Measurements from ENCODE around the gene BBS9.

The BBS9 gene

GRCh38 chr7:33388332-33388731 lies 259.0 kb downstream of the BBS9 start:
- no peak for ATAC-seq

DNA sequence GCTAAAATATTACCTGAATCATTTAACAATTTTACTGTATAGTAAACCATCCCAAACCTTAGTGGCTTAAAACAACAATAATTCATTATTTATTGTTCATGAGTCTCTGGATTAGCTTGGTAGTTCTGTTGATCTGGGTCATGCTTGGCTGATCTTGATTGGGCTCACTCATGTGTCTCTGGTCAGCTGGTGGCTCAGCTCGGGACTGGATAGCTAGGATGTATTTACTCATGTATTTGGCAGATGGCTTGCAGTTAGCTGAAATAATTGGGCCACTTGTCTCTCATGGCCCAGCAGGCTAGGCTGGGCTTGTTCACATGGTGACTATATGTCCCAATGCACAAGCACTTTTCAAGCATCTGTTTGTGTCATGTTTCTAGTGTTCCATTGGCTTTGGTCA lies 262.8 kb downstream of the BBS9 start:
- no peak for ATAC-seq

DNA sequence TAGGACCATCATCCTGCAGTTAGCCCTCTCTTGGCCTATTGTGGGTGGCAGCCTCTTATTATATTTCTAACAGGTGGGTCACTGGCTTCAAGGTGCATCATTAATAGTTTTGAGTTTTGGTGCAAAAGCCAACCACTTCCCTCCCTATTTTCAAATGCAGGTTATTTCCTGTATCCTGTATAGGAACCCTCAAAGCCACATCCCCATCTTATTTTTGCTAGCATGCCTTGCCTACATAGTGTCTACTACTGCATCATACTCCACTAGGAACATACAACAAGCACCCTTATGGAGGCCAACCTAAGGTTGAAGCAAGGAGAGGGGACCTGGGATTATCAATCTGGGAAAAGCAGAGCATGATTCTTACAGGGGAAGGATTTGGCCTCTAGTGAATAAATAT lies 264.4 kb downstream of the BBS9 start:
- no peak for ATAC-seq

- ATAC-seq: no peak
Measured at GRCh38 chr7:33395340-33395739, 266.0 kb downstream of the BBS9 start.

DNA sequence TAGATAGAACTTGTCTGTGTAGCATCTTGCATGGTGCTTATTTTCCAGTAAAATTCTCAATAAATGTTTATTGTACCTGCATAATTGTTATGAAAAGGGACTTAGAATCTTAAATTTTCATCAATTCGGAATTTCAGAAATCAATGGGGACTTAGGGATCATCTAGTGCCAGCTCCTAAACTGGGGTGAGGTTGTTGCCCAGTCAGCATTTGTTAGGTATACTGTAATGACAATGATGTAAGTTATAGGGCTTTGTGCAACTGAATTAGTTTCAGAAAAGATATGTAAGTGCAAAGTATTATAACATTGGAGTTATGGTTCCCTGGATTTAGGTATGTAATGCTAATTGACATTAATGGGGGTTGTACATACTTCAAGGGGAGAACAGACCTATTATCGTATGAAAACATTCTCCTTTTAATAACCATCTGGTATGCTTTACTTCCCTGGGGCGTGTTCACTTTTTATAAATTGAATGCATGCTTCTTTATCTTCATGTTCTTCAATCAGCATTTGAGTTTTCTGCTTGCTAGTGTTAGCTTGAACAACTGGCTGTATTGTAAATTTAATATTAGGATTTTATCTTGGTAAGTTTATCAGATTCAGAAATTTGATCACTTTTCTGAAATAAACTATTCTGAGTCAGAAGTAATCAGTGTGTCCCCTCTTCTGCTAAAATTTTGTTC lies 270.3 kb downstream of the BBS9 start:
- ATAC-seq: no peak

- no peak for ATAC-seq
Measured at GRCh38 chr7:33400214-33400538, 270.8 kb downstream of the BBS9 start.

GRCh38 chr7:33410266-33410665 lies 280.9 kb downstream of the BBS9 start:
- ATAC-seq: no peak

GRCh38 chr7:33411020-33411419 lies 281.7 kb downstream of the BBS9 start:
- no peak for ATAC-seq

DNA sequence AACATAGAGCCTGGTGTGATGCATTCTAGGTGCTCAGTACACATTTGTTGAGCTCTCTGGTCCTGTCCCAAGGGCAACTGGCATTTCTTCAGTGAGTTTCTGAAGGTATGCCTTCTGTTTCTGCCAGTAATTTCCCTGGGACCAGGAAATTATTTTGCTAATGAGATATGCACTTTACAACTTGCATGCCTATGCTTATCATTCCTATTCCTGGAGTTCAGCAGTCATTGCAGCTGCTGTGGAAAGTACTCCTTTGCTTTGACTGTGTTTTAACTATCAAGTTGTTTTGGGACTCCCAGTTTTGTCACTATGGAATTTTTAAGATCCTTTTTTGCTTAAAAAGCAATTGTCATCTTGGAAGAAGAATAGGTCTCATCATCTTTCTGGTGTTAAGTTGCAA lies 283.0 kb downstream of the BBS9 start:
- ATAC-seq: no peak

DNA sequence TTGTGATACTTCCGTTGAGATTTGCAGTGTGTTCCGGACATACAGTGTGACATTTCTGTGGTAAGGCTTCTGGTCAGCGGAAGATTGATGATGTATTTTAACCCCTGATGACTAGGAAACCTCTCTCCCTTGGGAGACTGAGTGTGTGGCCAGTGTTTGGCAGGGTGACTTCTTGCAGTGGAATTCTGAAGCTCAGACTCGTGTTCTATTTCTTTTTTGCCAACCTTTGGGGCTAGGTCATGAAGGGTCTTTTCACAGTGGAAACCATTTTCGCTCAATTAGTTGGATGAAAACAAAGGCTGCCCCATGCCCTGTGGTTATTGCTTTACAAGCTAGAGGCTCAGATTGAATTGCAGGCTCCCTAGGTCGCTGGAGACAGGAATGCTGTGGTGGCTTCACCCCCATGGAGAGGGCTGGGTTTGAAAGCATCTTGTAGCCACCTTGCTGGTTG lies 288.9 kb downstream of the BBS9 start:
- no peak for ATAC-seq

DNA sequence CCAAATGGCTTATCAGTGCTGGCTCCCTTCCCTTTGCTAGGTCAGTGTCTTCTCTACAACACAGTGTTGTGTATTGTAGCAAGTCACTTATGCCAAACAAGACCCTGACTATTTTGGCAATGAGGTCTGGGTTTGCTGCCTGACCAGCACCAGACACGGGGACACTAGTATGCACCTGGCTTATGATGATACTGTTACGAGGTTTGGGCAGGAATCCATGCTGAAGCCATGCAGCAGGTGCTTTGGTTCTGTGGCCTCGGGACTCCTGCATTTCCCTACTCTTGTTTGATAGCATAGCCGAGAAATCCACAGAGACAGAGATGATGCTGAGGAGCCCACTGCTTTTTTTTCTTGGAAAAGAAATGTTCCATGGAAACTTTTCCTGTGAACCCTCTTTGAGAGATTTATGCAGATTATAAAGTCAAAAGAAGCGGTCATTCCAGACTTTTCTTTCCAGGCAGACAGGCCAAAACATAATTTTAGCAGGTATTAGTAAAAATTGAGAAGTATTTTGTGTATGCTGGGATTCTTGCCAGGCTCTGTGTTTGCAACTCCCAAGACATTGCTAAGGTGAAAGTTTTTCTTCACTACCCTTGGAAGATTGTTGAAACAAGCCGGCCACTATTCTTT lies 291.1 kb downstream of the BBS9 start:
- no peak for ATAC-seq

GRCh38 chr7:33421429-33421828 lies 292.1 kb downstream of the BBS9 start:
- ATAC-seq: no peak

- no peak for ATAC-seq
Measured at GRCh38 chr7:33422141-33422540, 292.8 kb downstream of the BBS9 start.

DNA sequence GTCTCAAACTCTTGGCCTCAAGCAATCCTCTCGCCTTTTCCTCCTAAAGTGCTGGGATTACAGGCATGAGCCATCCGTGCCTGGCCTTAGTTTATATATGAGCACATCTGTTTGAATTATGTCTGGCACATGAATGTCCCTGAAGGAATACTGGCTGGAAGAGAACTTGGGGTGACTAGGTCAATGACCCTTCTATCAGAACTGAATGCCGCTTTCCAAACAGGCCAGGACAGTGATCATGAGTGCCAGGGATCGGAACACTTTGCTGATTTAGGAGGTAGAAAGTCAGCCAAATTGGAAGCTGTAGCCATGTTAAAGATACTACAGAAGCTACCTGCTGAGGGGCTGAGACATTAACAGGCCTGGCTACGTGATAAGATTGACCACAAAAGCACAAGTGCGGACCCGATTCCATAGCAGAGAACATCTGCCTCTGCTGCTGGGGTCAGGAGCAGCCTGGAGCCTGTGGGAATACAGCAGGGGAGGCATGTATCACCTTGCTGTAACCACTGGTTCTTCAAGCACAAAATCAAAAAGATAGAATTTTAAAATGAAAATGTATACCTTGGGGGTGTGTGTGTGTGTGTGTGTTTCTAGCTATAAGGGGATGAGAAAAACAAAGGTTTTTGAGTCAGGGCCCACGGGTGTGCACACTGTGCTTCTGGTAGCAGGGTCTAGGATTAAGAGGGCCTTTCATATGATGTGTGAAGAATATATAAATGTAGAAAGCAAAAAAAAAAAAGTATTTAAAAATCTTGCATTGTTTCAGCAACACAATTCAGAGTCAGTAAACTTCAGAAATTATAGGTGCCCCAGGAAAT lies 293.7 kb downstream of the BBS9 start:
- no peak for ATAC-seq

DNA sequence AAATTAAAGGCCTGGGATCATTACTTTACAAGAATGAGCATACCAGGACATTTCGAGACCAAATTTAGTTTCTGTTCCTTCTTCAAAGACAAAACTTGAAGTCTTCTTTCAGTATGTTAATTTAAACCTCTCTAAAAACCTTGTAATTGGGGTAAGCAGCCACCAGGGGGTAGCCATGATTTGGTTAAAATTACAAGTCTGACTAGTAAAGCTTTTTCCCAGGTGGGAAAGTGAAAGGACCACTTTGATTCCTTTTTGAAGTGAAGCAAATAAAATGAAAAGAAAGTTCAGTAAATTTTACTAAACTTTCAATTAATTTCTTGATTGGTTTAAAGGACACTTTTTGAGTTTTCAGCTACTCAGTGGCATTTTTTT lies 294.3 kb downstream of the BBS9 start:
- ATAC-seq: no peak

- ATAC-seq: no peak
Measured at GRCh38 chr7:33425395-33425794, 296.0 kb downstream of the BBS9 start.

DNA sequence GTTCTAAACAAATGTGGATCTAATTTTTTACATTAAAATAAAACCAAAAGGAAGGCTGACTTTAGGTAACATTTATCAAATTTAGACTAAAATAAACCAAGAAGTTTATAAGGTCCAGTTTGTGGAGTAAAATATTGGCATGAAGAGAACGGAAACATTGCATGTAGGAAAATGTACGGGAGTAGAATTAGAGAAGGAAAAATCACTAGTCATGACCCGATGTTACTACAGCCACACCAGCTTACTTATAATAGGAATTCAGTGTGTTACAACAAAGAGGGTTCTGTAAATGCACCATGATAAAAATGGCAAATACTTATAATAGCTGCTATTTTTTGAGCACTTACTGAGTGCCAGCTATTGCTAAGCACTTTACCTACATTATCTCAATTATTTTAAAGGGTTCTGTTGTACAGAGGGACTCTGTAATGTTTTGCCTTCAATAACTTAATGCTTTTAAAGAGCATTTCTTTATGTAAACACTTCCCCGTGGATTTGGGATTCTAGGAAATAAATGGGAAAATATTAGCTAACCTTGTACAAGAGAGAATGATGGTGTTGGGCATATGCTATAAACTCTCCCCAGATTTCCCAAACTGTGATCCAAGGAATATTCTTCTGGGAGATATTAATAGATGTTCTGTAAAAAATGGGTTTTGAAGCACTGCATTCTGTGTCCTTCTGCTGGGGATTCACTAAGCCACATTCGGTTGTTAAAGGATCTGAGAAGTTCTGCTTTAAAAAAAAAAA lies 296.7 kb downstream of the BBS9 start:
- no peak for ATAC-seq

DNA sequence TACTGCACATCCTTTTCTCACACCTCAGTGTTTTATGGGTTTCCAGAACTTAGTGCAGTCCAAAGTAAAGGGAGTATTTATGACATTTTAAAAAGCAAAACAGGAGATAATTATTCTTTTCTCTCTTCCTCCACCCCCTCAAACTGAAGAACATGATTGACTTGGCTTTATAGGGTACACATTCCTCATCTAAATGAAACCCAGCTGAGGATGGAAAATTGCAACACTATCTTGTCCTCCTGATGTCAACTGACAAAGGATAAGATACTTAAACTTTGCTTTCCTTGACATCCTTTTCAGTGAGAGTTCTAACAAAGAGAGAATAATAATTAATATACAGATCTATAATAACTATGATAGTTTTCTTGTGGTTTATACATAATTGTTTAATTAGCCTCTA lies 299.1 kb downstream of the BBS9 start:
- no peak for ATAC-seq

DNA sequence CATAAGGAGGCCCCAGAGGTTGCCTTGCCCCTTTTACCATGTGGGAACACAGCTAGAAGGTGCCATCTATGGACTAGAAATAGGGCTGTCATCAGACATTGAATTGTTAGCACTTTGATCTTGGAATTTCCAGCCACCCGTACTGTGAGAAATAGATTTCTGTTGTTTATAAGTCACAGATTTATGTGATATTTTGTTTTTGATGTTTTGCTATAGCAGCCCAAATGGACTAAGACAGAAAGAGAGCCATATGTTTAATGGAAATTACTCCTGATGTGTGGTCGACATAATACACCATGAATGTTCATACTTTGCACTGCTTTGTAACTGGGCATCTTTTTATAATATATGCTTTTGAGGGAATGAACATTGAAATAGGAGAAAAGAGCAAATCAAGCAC lies 302.2 kb downstream of the BBS9 start:
- no peak for ATAC-seq

DNA sequence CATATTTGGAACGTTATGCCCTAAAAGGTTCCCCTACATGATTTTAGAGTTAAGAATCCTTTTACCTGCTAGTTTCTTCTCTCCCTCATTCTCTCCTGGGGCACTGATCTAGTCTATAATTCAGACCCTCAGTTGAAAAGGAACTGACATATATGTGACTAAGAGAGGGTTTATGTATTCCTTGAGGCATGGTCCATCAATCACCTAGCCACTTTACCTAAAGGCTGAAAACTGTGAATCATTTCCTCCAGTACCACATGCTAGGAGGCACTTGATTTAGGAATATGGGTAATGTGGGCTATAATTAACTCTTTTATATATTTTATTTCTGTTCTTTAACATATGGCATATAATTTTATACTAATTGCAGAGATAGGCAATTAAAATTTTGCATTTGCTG lies 303.5 kb downstream of the BBS9 start:
- ATAC-seq: no peak

DNA sequence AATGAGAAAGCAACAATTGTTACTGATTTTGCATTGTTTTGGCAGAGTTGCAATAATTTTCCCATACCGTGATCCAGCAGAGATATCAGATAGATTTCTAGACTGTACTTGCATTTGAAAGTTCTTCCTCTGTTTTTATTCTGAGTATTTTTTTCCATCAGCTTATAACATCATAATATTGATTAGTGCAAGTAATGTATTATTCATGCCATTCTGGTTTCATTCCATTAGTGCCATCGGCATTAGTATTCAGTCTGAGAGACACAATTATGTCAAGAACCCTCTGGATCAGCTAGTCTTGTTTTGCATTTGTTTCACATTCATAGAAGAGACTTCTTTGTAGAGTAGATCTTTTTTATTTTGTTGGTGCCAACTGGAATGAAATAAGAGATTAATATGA lies 304.0 kb downstream of the BBS9 start:
- ATAC-seq: no peak

DNA sequence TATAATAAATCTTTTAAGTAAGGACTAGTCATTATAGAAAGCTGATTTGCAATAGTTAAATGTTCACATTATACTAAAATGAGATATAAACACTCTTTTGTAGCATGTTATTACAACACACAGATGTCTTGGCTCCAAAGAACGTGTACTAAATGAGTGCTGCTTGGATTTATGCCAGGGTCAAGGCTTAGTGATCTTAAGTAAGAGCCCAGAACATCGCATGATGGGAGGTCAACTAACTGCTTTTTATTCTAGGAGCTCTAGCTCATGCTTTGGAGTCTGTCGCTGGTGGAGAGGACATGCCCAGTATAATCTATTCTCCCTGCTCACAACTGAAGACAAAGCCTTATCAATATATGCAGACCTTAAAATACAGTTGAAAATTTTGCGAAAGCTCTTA lies 315.1 kb downstream of the BBS9 start:
- no peak for ATAC-seq

DNA sequence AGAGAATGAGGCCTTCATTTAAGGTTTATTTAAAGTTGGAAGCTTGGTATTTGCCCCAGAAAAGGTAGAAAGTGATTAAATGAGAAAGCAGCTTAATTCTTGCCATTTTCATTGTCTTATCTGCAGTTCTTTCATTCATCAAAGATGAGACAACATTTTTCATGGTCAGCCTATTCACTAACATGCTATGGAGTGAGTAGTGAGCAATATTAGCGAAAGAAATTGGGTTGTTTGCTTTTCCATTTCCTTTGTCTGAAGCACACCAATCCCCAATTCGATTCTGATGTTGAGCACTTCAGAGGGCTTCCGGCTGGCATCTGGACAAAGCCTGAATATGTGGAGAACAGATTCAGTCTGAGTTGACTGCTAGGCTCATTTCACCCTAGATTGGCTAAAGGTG lies 317.2 kb downstream of the BBS9 start:
- ATAC-seq: no peak

DNA sequence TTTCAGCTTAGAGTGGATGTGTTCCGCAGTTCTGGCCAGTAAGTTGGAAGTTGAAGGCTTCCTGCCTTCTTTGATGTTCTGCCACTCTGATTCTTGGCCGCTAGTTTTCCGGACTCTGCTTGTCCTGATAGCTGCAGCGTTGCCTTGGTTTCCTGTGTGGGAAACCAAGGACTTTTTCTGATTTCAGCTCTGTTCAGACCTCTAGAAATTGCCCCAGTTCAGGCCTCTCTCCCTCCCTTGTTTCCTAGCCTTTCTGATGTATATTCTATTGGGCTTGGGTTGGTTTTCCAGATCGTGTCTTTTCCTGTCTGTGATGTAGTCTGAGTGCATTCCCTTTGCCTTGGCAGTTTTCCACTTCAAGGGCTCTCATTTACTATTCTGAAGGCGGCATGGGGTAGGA lies 318.7 kb downstream of the BBS9 start:
- ATAC-seq: no peak
